Panc1 (cell line): ENCODE results near the gene CHURC1. TPM values are rescaled to one million over a fixed set of nuclear protein-coding genes. Genes with fewer than 3 reads are reported as not detected.

Experiments
- ATAC-seq: fragments of 200-7000 bp; cut with Tn5 transposase; 2 replicates; pipeline ENCODE4 v1.9.1; 2020; ENCODE audit warnings: mild to moderate bottlenecking, moderate library complexity
- BruUV-seq: library from RNA; stranded (reverse); fragments of 400-500 nt; replicated peaks from 2 replicates; lab custom pipeline; 2021; lab: Mats Ljungman, UMichigan
- CTCF ChIA-PET: fragments of 300-600 bp; sonication (Branson Sonifier 250); formaldehyde crosslinking; loops from one replicate; lab custom pipeline; 2022; ENCODE audit warnings: antibody characterized with exemption; lab: Charles Lee
- POLR2A ChIA-PET: fragments of 300-600 bp; sonication (Branson Sonifier 250); formaldehyde crosslinking; loops from one replicate; lab custom pipeline; 2022; ENCODE audit warnings: antibody characterized with exemption; lab: Charles Lee
- DNase-seq: peaks from one replicate; pipeline ENCODE4 v3.0.0-alpha.2; 2010; ENCODE audit warnings: low read depth, low spot score
- H3K27ac ChIP-seq: 2 replicates; pipeline ENCODE4 v1.5.1; 2011; ENCODE audit warnings: mild to moderate bottlenecking, low read length, inconsistent platforms
- H3K27me3 ChIP-seq: fragments of 200-500 bp; sonication (Bioruptor generic); 2 replicates; pipeline ENCODE4 v1.6.0; 2014; ENCODE audit warnings: low read length, inconsistent platforms; ENCODE audit not compliant: control insufficient read depth, insufficient read depth
- H3K36me3 ChIP-seq: fragments of 200-500 bp; sonication (Bioruptor generic); 2 replicates; pipeline ENCODE4 v1.5.1; 2014; ENCODE audit warnings: inconsistent platforms, mild to moderate bottlenecking, low read length, moderate library complexity; ENCODE audit not compliant: control insufficient read depth, insufficient read depth
- H3K4me1 ChIP-seq: 2 replicates; pipeline ENCODE4 v1.5.1; 2011; ENCODE audit warnings: inconsistent platforms, mild to moderate bottlenecking, low read length, moderate library complexity; ENCODE audit not compliant: control insufficient read depth, insufficient read depth
- H3K4me3 ChIP-seq, 2 experiments: 2 replicates each; pipeline ENCODE4 v1.5.1; 2011 to 2012; ENCODE audit warnings: low read depth in 2 of 2, low read length in 2 of 2, mild to moderate bottlenecking in 2 of 2, inconsistent platforms in 1 of 2, moderate library complexity in 1 of 2
- H3K9me3 ChIP-seq: fragments of 200-500 bp; sonication (Bioruptor generic); 2 replicates; pipeline ENCODE4 v1.5.1; 2014; ENCODE audit warnings: low read depth, mild to moderate bottlenecking, inconsistent platforms, low read length, moderate library complexity; ENCODE audit not compliant: control insufficient read depth, insufficient read depth
- CTCF ChIP-seq: fragments of 450-650 bp; IDR thresholded peaks from 2 replicates; pipeline ENCODE4 v1.5.1; 2017; ENCODE audit warnings: mild to moderate bottlenecking
- POLR2AphosphoS5 ChIP-seq: IDR thresholded peaks from 2 replicates; pipeline ENCODE4 v1.6.1; 2012; ENCODE audit warnings: mild to moderate bottlenecking, low read depth, low read length, moderate library complexity
- REST ChIP-seq, 2 experiments: IDR thresholded peaks; 2 replicates each; pipeline ENCODE4 v1.6.1; 2011 to 2012; ENCODE audit warnings: low read depth in 2 of 2, control low read depth in 1 of 2, low read length in 1 of 2, mild to moderate bottlenecking in 1 of 2, moderate library complexity in 1 of 2; ENCODE audit not compliant: insufficient read depth in 1 of 2
- SIN3A ChIP-seq: IDR thresholded peaks from 2 replicates; pipeline ENCODE4 v1.6.1; 2012; ENCODE audit warnings: low read depth, mild to moderate bottlenecking, low read length, moderate library complexity, borderline replicate concordance; ENCODE audit not compliant: insufficient read depth
- TCF7L2 ChIP-seq: IDR thresholded peaks from 2 replicates; pipeline ENCODE4 v1.6.1; 2011; ENCODE audit warnings: mild to moderate bottlenecking, low read depth, low read length, inconsistent platforms
- in situ Hi-C: cut with HindIII; loops from 2 replicates; pipeline ENCODE4 v1.10.0; 2016; ENCODE audit warnings: low sequenced_read_pairs, low pct_unique_long_range_greater_than_20kb
- intact Hi-C: fragments of 100-400 bp; cut with micrococcal nuclease; formaldehyde crosslinking; loops from one replicate; pipeline ENCODE4 v1.10.0; 2022; ENCODE audit not compliant: unreplicated experiment
- total RNA-seq: library from RNA; stranded (reverse); gene quantifications from one replicate; pipeline ENCODE4 v1.2.1, GENCODE V29; 2021; ENCODE audit not compliant: unreplicated experiment

The CHURC1 gene
- total RNA-seq, 1 experiment from 2014 or later = 55.6 TPM

DNA sequence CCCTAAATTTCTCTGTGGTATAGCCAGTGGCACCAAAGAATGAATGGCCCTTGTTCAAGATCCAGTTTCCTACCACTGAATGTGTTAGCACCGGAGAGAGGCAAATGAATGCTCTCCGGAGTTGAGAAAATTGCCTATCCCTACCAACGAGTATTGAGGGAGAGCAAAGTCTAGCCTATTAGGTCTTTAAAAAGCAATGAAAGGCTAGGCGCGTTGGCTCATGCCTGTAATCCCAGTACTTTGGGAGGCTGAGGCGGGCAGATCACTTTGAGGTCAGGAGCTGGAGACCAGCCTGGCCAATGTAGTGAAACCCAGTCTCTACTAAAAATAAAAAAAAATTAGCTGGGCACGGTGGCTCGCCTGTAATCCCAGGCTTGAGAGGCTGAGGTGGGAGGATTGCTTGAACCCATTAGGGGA, 58.8 kb downstream of the CHURC1 start:
- in situ Hi-C loops (no loop called here), intact Hi-C loops (no loop called here)
- POLR2A ChIA-PET = no interaction called here
- CTCF ChIA-PET = no interaction called here
- no peak for TF ChIP-seq REST (IDR thresholded peaks at IDR 0.05; ENCODE audit: insufficient read depth in 1 of 2, low read depth in 2 of 2, low read length in 1 of 2)
- TF ChIP-seq CTCF = no peak
- TF ChIP-seq TCF7L2 = no peak
- no peak for TF ChIP-seq POLR2AphosphoS5
- no peak for TF ChIP-seq SIN3A
- H3K27me3 ChIP-seq = no peaks in the 10 kb centered on the region; the same call in 1 of the 2 replicates
- H3K4me1 ChIP-seq = no peaks in the 10 kb centered on the region
- peak overlapping the region in 1 of 2 experiments; percentile 54; a peak in 1 of 4 replicates for H3K4me3 ChIP-seq
- ATAC-seq (no peak), DNase-seq (no peak)
- no peaks in the 10 kb centered on the region for H3K9me3 ChIP-seq
- H3K36me3 ChIP-seq = no peaks in the 10 kb centered on the region
- H3K27ac ChIP-seq = no peak overlapping the region
- no TSS peak for BruUV-seq

- TF ChIP-seq POLR2AphosphoS5 = no peak
- TF ChIP-seq CTCF = no peak
- TF ChIP-seq REST (IDR thresholded peaks at IDR 0.05; ENCODE audit: insufficient read depth in 1 of 2, low read depth in 2 of 2, low read length in 1 of 2) = no peak
- TF ChIP-seq SIN3A = no peak
- no peak for TF ChIP-seq TCF7L2
- intact Hi-C loops = no loop called here
- no TSS peak for BruUV-seq
- H3K27ac ChIP-seq = no peak overlapping the region
- ChIA-PET CTCF (no interaction called here), POLR2A (no interaction called here)
- no peaks in the 10 kb centered on the region for H3K36me3 ChIP-seq
- in situ Hi-C loops = no loop called here
- no peak for ATAC-seq
- H3K27me3 ChIP-seq = no peaks in the 10 kb centered on the region; the same call in 1 of the 2 replicates
- no peak overlapping the region for H3K4me3 ChIP-seq
- H3K9me3 ChIP-seq = no peaks in the 10 kb centered on the region
- no peak for DNase-seq
- no peaks in the 10 kb centered on the region for H3K4me1 ChIP-seq
Observed at GRCh38 chr14:64973826-64974225, 59.6 kb downstream of the CHURC1 start.
